Mesendoderm (in vitro differentiated cells): Measurements from ENCODE around the gene NDUFA6. TPM values are rescaled to one million over a fixed set of nuclear protein-coding genes. Genes with fewer than 3 reads are reported as not detected.
A peak's percentile ranks its signal among the peaks of the same experiment; 100 is the strongest.
"Not testable (repeated sequence)": the region's sequence is repeated elsewhere in the genome, so short reads cannot be mapped to it uniquely, and the experiment has no call there.

ENCODE experiments used
- DNase-seq: peaks from one replicate; pipeline ENCODE4 v3.0.0; 2013
- H2AK5ac ChIP-seq: 2 replicates; pipeline ENCODE4 v1.6.1; 2013; ENCODE audit warnings: low read length, inconsistent platforms
- H2BK120ac ChIP-seq: 2 replicates; pipeline ENCODE4 v1.6.1; 2013; ENCODE audit warnings: low read depth, mild to moderate bottlenecking, low read length, moderate library complexity, mixed read lengths
- H2BK15ac ChIP-seq: replicated peaks from 2 replicates; pipeline ENCODE4 v1.6.1; 2013; ENCODE audit warnings: low read depth, mild to moderate bottlenecking, moderate library complexity
- H2BK5ac ChIP-seq: 2 replicates; pipeline ENCODE4 v1.6.1; 2013; ENCODE audit warnings: low read length, inconsistent platforms
- H3K18ac ChIP-seq: 2 replicates; pipeline ENCODE4 v1.6.1; 2013; ENCODE audit warnings: mild to moderate bottlenecking, low read length, mixed read lengths
- H3K23ac ChIP-seq: one replicate; pipeline ENCODE4 v1.6.1; 2013; ENCODE audit warnings: low read length
- H3K27ac ChIP-seq: 2 replicates; pipeline ENCODE4 v1.5.1; 2013; ENCODE audit warnings: low read depth, mild to moderate bottlenecking, inconsistent platforms, low read length, moderate library complexity
- H3K27me3 ChIP-seq: 2 replicates; pipeline ENCODE4 v1.6.1; 2013; ENCODE audit warnings: low read length, control low read depth, mild to moderate bottlenecking, inconsistent platforms; ENCODE audit not compliant: insufficient read depth, poor library complexity
- H3K36me3 ChIP-seq: 2 replicates; pipeline ENCODE4 v1.6.1; 2013; ENCODE audit warnings: low read length, inconsistent platforms; ENCODE audit not compliant: control insufficient read depth, insufficient read depth
- H3K4ac ChIP-seq: one replicate; pipeline ENCODE4 v1.6.1; 2013; ENCODE audit warnings: low read depth, mild to moderate bottlenecking, low read length, moderate library complexity
- H3K4me1 ChIP-seq: 2 replicates; pipeline ENCODE4 v1.6.1; 2013; ENCODE audit warnings: low read depth, low read length, inconsistent platforms; ENCODE audit not compliant: control insufficient read depth
- H3K4me2 ChIP-seq: 2 replicates; pipeline ENCODE4 v1.6.1; 2013; ENCODE audit warnings: low read length
- H3K4me3 ChIP-seq: 2 replicates; pipeline ENCODE4 v1.5.1; 2013; ENCODE audit warnings: mild to moderate bottlenecking, low read length
- H3K56ac ChIP-seq: one replicate; pipeline ENCODE4 v1.6.1; 2013; ENCODE audit warnings: low read length
- H3K79me1 ChIP-seq: 2 replicates; pipeline ENCODE4 v1.6.1; 2013; ENCODE audit warnings: low read length, inconsistent platforms
- H3K79me2 ChIP-seq: 2 replicates; pipeline ENCODE4 v1.6.1; 2013; ENCODE audit warnings: mild to moderate bottlenecking, low read length; ENCODE audit not compliant: control insufficient read depth, insufficient read depth
- H3K9ac ChIP-seq: 2 replicates; pipeline ENCODE4 v1.6.1; 2013; ENCODE audit warnings: low read length, inconsistent platforms
- H4K5ac ChIP-seq: one replicate; pipeline ENCODE4 v1.6.1; 2013; ENCODE audit warnings: low read length
- H4K8ac ChIP-seq: one replicate; pipeline ENCODE4 v1.6.1; 2013; ENCODE audit warnings: low read depth, mild to moderate bottlenecking, control low read depth, low read length, moderate library complexity
- WGBS: extraction: QIAGEN DNeasy Blood & Tissue Kit; methylation state at CpG from one replicate; pipeline ENCODE4 v1.1.7; 2013; ENCODE audit warnings: low lambda C conversion rate, missing lambda C conversion rate; ENCODE audit not compliant: insufficient coverage; ENCODE audit errors: extremely low coverage; 5-methylcytosine and 5-hydroxymethylcytosine counted together
- polyA plus RNA-seq, 2 experiments: library from polyadenylated mRNA; stranded (reverse); fragments of 200-250 nt; gene quantifications; one replicate each; pipeline ENCODE4 v1.2.3, GENCODE V29; 2013

Gene NDUFA6
- polyA plus RNA-seq (2013, experiment 1 of 2), result 125 TPM
- polyA plus RNA-seq (2013, experiment 2 of 2), result 126 TPM

DNA sequence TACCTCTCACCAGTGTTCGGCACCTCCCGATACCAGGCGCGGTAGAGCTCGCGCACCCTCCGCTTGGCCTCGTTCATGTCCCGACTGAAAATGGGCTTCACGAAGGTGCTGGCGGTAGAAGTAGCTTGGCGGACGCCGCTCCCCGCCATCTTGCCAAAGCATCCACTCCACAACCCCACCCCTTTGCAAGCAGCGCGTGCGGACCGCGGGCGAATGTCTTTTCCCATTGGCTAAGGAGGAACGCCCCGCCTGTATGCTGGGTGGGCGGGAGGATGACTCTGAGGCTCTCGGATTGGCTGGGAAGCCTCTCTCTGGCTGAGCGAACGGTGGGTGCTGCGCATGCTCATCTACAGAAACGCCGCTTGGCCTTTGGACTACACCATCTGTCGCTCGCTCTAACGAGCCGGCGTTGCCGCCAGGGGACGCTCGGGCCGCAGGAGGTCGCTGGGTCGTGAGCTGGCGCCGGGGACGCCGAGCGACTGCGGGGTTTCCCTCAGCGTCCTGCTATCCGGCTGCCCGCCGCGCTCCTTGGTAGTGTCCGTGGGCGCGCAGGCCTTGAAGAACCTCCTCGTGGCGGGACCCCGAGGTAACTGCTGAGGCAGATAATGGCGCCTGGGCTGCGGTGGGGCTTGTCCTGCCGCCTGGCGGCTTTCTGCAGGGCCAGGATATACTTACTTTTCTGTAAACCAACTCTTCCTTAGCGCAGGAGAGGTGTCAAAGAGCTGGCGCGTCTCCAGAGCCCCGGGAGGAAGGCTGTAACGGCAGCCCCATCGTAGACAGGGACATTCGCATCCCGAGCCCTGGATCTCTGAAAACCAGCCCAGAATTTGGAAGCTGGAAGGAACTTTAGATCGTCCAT, at the start of gene NDUFA6:
TSS of gene NDUFA6 (minus strand) at position 177 of the 859 bp plus-strand sequence. CDS start at position 149, 28 bp downstream.
- Histone ChIP-seq H3K9ac (peak within 1 kb of the TSS; percentile 99), H3K18ac (peak within 1 kb of the TSS; percentile 35), H3K4me2 (peak within 1 kb of the TSS; percentile 91), H3K27ac (peak within 1 kb of the TSS; percentile 53), H3K79me1 (peaks cover 10% of the 10 kb centered on the region), H4K5ac (no peak within 1 kb of the TSS), H4K8ac (no peak within 1 kb of the TSS), H3K79me2 (peaks cover 12% of the 10 kb centered on the region), H2BK15ac (no peak within 1 kb of the TSS), H3K56ac (peak within 1 kb of the TSS; percentile 100), H3K4me1 (no peaks in the 10 kb centered on the region), H3K27me3 (no peaks in the 10 kb centered on the region), H2BK120ac (no peak within 1 kb of the TSS), H3K36me3 (peaks cover 5% of the 10 kb centered on the region), H2BK5ac (peak within 1 kb of the TSS; percentile 90), H3K4me3 (peak within 1 kb of the TSS; percentile 97), H2AK5ac (no peak within 1 kb of the TSS), H3K23ac (peak within 1 kb of the TSS; percentile 100), H3K4ac (peak within 1 kb of the TSS; percentile 83)
- WGBS, result no CpG with 5 or more reads among the region's 71 CpGs
- DNase-seq, result peak; percentile 100

DNA sequence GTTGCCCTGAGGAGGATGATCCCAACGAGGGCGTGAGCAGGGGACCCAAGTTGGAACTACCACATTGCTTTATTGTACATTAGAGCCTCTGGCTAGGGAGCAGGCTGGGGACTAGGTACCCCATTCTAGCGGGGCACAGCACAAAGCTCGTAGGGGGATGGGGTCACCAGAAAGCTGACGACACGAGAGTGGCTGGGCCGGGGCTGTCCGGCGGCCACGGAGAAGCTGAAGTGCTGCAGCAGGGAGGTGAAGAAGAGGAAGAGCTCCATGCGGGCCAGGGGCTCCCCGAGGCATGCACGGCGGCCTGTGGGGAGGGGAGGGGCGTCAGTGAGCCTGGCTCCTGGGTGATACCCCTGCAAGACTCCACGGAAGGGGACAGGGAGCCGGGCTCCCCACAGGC, 49.6 kb upstream of the NDUFA6 start:
- not testable (repeated sequence) for H2BK5ac ChIP-seq, H2AK5ac ChIP-seq, H3K23ac ChIP-seq, H2BK120ac ChIP-seq, H3K4me2 ChIP-seq, H3K18ac ChIP-seq, H3K56ac ChIP-seq, H3K4me3 ChIP-seq, H3K79me1 ChIP-seq, H3K27me3 ChIP-seq, H3K27ac ChIP-seq, H4K5ac ChIP-seq, H4K8ac ChIP-seq, H2BK15ac ChIP-seq, H3K4ac ChIP-seq, H3K9ac ChIP-seq, H3K4me1 ChIP-seq, DNase-seq, H3K36me3 ChIP-seq, H3K79me2 ChIP-seq
- no CpG with 5 or more reads among the region's 17 CpGs for whole genome bisulfite sequencing

DNA sequence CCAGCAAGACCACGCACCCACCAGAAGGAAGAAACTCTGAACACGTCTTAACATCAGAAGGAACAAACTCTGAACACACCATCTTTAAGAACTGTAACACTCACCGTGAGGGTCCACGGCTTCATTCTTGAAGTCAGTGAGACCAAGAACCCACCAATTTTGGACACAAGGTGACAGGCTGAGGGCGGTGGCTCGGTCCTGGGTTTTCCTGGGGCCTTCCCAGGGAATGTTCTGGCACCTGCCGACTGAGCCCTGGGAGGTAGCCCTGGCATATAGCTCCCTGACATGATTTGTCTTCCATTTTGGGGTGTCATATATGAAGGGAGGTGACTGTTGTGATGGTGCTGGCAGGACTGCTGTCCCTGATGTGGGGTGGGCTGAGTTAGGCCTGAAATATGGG, 48.9 kb upstream of the NDUFA6 start:
- DNase-seq, H3K79me2 ChIP-seq, H2BK5ac ChIP-seq, H3K27me3 ChIP-seq, H3K4me1 ChIP-seq, H3K4me2 ChIP-seq, H4K5ac ChIP-seq, H2BK15ac ChIP-seq, H3K27ac ChIP-seq, H3K36me3 ChIP-seq, H4K8ac ChIP-seq, H3K79me1 ChIP-seq, H3K4ac ChIP-seq, H3K9ac ChIP-seq, H3K4me3 ChIP-seq, H3K23ac ChIP-seq, H3K18ac ChIP-seq, H3K56ac ChIP-seq, H2AK5ac ChIP-seq, H2BK120ac ChIP-seq: not testable (repeated sequence)
- WGBS, result no CpG with 5 or more reads among the region's 7 CpGs

DNA sequence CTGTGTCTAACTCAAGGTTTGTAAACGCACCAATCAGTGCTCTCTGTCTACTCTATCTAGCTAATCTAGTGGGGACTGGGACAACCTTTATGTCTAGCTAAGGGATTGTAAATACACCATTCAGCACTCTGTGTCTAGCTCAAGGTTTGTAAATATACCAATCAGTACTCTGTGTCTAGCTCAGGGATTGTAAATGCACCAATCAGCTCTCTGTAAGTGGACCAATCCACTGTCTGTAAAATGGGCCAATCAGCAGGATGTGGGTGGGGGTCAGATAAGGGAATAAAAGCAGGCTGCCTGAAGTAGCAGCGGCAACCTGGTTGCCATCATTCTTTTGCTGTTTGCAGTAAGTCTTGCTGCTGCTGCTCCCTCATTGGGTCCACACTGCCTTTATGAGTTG, 48.4 kb upstream of the NDUFA6 start:
- no peak overlapping the region for H3K27ac ChIP-seq
- no peak overlapping the region for H2BK120ac ChIP-seq
- H4K8ac ChIP-seq, result no peak overlapping the region
- H3K4me3 ChIP-seq, result no peak overlapping the region
- no peak overlapping the region for H4K5ac ChIP-seq
- no peak overlapping the region for H3K56ac ChIP-seq
- no peak overlapping the region for H2AK5ac ChIP-seq
- DNase-seq, result no peak
- H3K27me3 ChIP-seq, result no peaks in the 10 kb centered on the region
- WGBS, result no CpG with 5 or more reads among the region's 2 CpGs
- H3K23ac ChIP-seq, result no peak overlapping the region
- no peak overlapping the region for H2BK5ac ChIP-seq
- no peaks in the 10 kb centered on the region for H3K36me3 ChIP-seq
- H3K18ac ChIP-seq, result no peak overlapping the region
- H2BK15ac ChIP-seq, result no peak overlapping the region
- no peaks in the 10 kb centered on the region for H3K79me2 ChIP-seq
- H3K9ac ChIP-seq, result no peak overlapping the region
- no peak overlapping the region for H3K4ac ChIP-seq
- no peak overlapping the region for H3K4me2 ChIP-seq
- no peaks in the 10 kb centered on the region for H3K4me1 ChIP-seq
- no peaks in the 10 kb centered on the region for H3K79me1 ChIP-seq

DNA sequence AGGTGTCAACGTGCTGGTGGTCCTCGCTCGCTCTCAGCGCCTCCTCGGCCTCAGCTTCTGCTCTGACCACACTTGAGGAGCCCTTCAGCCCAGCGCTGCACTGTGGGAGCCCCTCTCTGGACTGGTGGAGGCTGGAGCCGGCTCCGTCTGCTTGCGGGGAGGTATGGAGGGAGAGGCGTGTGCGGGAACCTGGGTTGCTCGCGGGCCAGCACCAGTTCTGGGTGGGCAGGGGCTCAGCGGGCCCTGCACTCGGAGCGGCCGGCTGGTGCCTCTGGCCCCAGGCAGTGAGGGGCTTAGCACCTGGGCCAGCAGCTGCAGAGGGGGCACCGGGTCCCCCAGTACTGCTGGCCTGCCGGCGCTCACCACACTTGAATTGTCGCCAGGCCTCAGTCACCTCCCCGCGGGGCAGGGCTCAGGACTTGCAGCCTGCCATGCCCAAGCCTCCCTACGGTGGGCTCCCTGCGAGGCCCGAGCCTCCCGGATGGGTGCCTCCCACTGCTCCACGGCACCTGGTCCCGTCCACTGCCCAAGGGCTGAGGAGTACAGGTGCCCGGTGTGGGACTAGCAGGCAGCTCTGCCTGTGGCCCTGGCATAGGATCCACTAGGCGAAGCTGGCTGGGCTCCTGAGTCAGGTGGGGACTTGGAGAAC, 47.7 kb upstream of the NDUFA6 start:
- Histone ChIP-seq H3K23ac (no peak overlapping the region), H3K9ac (no peak overlapping the region), H2AK5ac (no peak overlapping the region), H3K4me2 (no peak overlapping the region), H3K4me3 (no peak overlapping the region), H3K18ac (no peak overlapping the region), H3K4me1 (no peaks in the 10 kb centered on the region), H3K27ac (no peak overlapping the region), H2BK15ac (no peak overlapping the region), H2BK5ac (no peak overlapping the region), H3K79me1 (no peaks in the 10 kb centered on the region), H4K8ac (no peak overlapping the region), H3K4ac (no peak overlapping the region), H4K5ac (no peak overlapping the region), H2BK120ac (no peak overlapping the region), H3K36me3 (no peaks in the 10 kb centered on the region), H3K79me2 (no peaks in the 10 kb centered on the region), H3K56ac (no peak overlapping the region), H3K27me3 (no peaks in the 10 kb centered on the region)
- WGBS, result no CpG with 5 or more reads among the region's 31 CpGs
- DNase-seq, result no peak
